Measurements from ENCODE around the gene ENGASE. TPM values are rescaled to one million over a fixed set of nuclear protein-coding genes. Genes with fewer than 3 reads are reported as not detected.
A peak's percentile ranks its signal among the peaks of the same experiment; 100 is the strongest.

The ENGASE gene
- total RNA-seq, 4 donors from 2014 or later, result 57.6 to 336 (median 223) TPM

DNA sequence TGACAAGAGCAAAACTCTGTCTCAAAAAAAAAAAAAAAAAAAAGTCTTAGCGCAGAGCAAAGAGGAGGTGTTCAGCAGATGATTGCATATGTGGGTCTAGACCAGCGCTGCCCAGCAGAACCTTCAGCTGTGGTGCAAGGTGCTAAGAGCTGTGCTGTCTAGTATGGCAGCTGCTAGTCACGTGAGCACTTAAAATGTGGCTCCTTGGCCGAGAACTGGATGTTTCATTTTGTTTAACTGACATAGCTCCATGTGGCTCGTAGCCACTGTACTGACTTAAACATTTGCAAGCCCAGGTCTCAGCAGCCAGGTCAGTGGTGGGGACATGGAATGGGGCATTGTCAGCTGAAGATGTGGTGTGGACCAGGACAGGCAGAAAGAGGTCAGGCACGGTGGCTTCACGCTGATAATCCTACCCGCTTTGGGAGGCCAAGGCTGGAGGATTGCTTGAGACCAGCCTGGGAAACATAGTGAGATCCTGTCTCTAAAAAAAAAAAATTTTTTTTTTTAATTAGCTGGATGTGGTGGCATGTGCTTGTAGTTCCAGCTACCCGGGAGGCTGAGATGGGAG lies 41.5 kb upstream of the ENGASE start:
- peak in 1 of 3 donors; percentile 40 for DNase-seq
- Histone ChIP-seq H3K27me3 (no peaks in the 10 kb centered on the region), H3K36me3 (no peaks in the 10 kb centered on the region), H3K27ac (no peak overlapping the region), H3K9me3 (no peaks in the 10 kb centered on the region), H3K4me1 (peaks cover 0 to 22% (median 2%) of the 10 kb centered on the region in 4 donors), H3K4me3 (no peak overlapping the region)
- TF ChIP-seq POLR2A (IDR thresholded peaks at IDR 0.05), result no peak
- TF ChIP-seq, protein P1, sequence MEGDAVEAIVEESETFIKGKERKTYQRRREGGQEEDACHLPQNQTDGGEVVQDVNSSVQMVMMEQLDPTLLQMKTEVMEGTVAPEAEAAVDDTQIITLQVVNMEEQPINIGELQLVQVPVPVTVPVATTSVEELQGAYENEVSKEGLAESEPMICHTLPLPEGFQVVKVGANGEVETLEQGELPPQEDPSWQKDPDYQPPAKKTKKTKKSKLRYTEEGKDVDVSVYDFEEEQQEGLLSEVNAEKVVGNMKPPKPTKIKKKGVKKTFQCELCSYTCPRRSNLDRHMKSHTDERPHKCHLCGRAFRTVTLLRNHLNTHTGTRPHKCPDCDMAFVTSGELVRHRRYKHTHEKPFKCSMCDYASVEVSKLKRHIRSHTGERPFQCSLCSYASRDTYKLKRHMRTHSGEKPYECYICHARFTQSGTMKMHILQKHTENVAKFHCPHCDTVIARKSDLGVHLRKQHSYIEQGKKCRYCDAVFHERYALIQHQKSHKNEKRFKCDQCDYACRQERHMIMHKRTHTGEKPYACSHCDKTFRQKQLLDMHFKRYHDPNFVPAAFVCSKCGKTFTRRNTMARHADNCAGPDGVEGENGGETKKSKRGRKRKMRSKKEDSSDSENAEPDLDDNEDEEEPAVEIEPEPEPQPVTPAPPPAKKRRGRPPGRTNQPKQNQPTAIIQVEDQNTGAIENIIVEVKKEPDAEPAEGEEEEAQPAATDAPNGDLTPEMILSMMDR (IDR thresholded peaks at IDR 0.05), result no peak

DNA sequence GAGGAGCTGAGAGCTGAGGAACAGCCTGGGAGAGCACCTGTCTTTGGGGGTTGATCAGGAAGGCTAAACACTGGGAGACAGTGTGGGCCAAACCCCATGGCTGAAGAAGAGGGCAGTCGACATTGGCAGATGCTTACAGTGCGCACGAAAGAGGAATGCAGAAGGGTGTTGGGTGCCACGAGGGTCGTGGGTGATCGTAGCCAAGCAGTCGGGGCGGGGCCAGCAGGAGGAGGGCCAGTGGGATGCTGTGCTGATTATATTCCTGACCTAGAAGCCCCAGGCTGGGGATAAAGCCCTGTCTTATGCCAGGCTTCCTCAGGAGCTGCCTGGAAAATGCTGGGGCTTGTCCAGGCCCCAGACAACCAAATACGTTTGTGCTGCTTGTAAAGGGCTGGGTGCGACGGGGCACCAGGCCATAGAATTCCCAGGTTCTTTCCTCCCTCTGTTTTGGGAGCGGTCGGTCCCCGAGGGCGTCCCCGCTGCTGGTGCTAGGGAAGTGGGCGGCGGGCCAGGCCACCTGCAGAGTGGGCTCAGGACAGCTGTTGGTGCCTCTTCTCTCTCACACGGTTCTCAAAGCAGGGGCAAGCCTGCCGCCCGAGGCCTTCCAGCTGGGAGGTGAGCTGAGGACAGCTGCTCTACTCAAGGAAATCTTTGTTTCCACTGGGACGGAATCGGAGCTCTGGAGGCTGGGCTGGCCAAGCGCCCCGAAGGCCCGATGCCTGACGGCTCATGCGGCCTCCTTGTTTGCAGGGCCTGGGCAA lies 40.7 kb upstream of the ENGASE start:
- DNase-seq, result peak in 1 of 3 donors; percentile 45
- H3K36me3 ChIP-seq, result no peaks in the 10 kb centered on the region
- TF ChIP-seq POLR2A (IDR thresholded peaks at IDR 0.05), result no peak
- TF ChIP-seq, protein P1 (IDR thresholded peaks at IDR 0.05), result no peak
- peak overlapping the region in 2 of 4 donors; percentile 16 to 20 for H3K27ac ChIP-seq
- no peaks in the 10 kb centered on the region for H3K9me3 ChIP-seq
- H3K4me1 ChIP-seq, result peaks cover 0 to 19% (median 2%) of the 10 kb centered on the region in 4 donors
- H3K27me3 ChIP-seq, result no peaks in the 10 kb centered on the region
- H3K4me3 ChIP-seq, result no peak overlapping the region

DNA sequence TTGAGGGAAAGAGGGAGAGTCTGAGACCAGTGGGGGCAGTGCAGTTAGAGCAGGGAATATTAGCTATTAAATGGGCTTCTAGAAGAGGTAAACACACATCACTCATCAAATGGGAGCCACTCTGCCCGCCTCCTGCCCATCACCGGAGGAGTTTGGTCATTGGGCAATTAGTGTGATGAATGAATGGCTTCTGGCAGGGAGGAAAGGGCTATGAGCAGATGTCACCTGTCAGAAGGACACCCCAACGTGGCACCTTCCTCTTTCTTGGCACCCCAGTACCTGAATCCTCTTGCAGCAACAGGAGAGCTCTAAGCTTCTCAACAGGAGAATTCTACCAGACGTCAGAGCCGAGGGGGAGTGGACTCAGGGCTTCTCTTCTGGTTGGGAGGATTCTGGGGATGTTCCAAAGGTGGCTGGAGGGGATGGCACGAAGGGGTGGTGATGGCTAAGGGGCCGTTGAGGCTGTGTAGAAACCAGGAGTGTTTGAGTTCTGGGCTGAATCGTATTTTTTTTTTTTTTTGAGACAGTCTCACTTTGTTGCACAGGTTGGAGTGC lies 39.6 kb upstream of the ENGASE start:
- Histone ChIP-seq H3K36me3 (no peaks in the 10 kb centered on the region), H3K9me3 (no peaks in the 10 kb centered on the region), H3K4me3 (no peak overlapping the region), H3K27me3 (no peaks in the 10 kb centered on the region), H3K4me1 (peaks cover 0 to 19% (median 2%) of the 10 kb centered on the region in 4 donors), H3K27ac (no peak overlapping the region)
- peak in 1 of 3 donors; percentile 23 for DNase-seq
- TF ChIP-seq POLR2A (IDR thresholded peaks at IDR 0.05), result no peak
- TF ChIP-seq, protein P1 (IDR thresholded peaks at IDR 0.05), result no peak

DNA sequence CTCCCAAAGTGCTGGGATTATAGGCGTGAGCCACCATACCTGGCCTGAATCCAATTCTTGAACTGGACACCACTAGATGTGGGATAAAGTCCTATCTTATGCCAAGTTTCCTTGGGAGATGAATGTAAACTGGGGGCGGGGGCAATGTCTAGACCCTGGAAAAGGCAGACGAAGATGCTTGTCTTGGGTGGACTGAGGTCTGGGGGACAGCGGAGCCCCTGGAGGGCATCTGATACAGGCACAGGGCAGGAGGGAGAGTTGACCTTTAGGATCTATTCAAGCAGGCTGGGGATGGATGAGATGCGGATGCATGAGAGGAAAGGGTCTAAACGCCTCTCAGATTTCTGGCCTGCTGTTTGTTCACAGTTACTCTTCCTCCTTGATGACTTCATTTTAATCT lies 38.9 kb upstream of the ENGASE start:
- Histone ChIP-seq H3K4me3 (no peak overlapping the region), H3K27ac (no peak overlapping the region), H3K4me1 (peaks cover 0 to 19% (median 2%) of the 10 kb centered on the region in 4 donors), H3K9me3 (no peaks in the 10 kb centered on the region), H3K36me3 (no peaks in the 10 kb centered on the region), H3K27me3 (no peaks in the 10 kb centered on the region)
- DNase-seq, result peak in 1 of 3 donors; percentile 9
- TF ChIP-seq, protein P1 (IDR thresholded peaks at IDR 0.05), result no peak
- TF ChIP-seq POLR2A (IDR thresholded peaks at IDR 0.05), result no peak

DNA sequence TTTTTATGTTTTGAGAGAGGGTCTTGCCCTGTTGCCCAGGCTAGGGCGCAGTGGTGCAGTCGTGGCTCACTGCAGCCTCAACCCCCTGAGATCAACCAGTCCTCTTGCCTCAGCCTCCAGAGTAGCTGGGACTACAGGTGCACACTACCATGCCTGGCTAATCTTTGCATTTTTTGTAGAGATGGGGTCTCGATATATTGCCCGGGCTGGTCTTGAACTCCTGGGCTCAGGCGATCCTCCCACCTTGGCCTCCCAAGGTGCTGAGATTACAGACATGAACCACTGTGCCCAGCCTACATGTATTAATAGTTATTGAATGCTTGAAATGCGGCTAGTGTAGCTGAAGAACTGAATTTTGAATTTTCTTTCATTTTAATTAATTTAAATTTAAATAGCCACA lies 38.4 kb upstream of the ENGASE start:
- H3K4me3 ChIP-seq, result no peak overlapping the region
- peaks cover 0 to 19% (median 2%) of the 10 kb centered on the region in 4 donors for H3K4me1 ChIP-seq
- no peaks in the 10 kb centered on the region for H3K36me3 ChIP-seq
- TF ChIP-seq, protein P1 (IDR thresholded peaks at IDR 0.05), result no peak
- TF ChIP-seq POLR2A (IDR thresholded peaks at IDR 0.05), result no peak
- H3K9me3 ChIP-seq, result no peaks in the 10 kb centered on the region
- no peak overlapping the region for H3K27ac ChIP-seq
- peak in 1 of 3 donors; percentile 6 for DNase-seq
- no peaks in the 10 kb centered on the region for H3K27me3 ChIP-seq

Measured in Peyer's patch (tissue), 4 donors.